T-helper 9 cell (primary cell): Measurements from ENCODE around the gene SARS1.
"Not testable (repeated sequence)": the region's sequence is repeated elsewhere in the genome, so short reads cannot be mapped to it uniquely, and the experiment has no call there.

Experiments used
- DNase-seq: peaks from one replicate; pipeline ENCODE4 v3.0.0-alpha.2; 2020

Gene SARS1

GRCh38 chr1:109193653-109194590, 19.8 kb upstream of the SARS1 start:
- DNase-seq = peak; percentile 31

- DNase-seq = no peak
These were observed 16.3 kb upstream of the SARS1 start for GRCh38 chr1:109197158-109198042.

GRCh38 chr1:109198043-109198695, 15.5 kb upstream of the SARS1 start:
- no peak for DNase-seq

- no peak for DNase-seq
These were observed 15.0 kb upstream of the SARS1 start for GRCh38 chr1:109198745-109199144.

GRCh38 chr1:109199710-109200109, 14.0 kb upstream of the SARS1 start:
- no peak for DNase-seq

DNA sequence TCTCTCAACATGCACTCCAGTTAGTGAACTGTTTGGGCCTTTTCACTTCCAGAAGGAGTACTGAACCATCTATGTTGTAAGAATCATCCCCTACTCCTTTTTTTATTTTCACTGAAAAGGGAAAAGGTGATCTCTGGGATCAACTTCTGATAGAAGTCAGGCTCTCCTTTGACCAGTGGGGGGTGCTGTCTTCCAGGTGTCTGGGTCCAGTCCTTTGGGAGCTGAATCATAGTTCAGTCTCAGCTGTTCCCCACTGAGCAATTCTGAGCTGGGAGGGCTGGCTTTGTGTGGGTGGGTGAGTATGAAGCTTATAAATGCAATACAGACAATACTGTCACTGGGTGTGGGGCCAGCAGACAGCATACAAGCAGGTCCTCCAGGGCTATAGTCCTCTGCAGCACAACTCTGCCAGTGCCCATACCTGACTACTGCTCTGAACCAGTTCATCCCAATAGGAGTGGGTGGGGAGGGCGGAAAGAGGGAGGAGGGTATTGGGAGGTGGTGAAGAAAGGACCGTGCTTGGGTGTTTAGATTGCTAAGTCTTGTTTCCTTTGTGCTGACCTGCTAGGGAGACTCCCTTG, 12.5 kb upstream of the SARS1 start:
- DNase-seq = no peak

DNA sequence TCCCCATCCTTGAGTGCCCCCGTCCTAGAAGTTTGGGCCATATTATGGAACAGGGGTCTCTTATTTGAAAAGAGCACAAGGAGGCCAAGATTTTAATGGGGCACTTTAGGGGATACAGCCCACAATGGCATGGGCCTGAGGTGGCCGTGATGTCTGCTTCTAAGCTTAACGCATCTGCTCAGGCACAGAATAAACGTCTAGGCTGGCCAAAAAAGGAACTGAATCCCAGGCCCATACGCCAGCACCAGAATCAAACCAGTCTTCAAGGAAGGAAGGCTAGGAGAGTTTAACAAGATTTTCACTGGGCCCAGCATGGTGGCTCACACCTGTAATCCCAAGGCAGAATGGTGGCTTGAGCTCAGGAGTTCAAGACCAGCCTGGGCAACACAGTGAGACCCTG, 9.2 kb upstream of the SARS1 start:
- no peak for DNase-seq

DNA sequence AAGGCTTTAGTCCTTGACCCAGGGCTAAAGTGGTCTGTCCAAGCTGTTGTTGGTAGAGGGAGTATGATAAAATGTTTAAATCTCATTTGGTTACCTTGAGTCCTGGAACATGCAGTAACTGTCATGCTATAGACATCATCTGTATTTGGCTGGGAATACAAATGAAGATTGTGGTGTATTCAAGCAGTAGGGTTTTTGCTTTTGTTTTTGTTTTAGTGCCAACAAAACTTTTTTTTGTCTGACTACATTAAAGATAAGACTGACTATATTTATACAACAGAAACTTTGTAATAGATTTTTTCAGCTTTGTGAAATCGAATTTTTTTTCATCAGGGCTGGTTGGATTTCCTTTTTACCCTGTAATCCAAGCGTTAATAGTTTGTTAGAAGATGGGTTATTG, 7.4 kb upstream of the SARS1 start:
- no peak for DNase-seq

DNA sequence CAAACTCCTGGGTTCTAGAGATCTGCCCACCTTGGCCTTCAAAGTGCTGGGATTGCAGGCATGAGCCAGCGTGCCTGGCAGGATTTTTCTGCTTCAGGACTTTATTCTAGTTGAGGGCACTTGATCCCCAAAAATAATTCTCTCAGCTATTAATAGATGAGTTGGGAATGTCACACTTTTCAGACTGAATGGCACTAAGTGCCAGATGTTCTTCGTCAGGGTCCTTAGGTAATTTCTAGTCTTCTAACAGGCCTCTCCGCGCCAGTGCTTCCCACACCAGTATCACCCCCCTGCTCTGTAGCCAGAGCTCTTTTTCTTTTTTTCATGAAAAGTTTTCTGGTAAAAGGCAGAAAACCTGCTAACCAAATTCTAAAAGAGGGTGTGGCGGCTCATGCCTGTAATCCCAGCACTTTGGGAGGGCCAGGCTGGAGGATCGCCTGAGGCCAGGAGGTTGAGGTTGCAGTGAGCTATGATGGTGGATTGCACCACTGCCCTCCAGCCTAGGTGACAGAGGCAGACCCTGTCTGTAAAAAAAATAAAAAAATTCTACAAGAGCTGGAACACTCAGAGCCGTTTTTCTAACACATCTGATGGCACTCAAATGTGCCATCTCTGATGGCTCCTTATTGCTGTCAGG, 6.1 kb upstream of the SARS1 start:
- DNase-seq = no peak

GRCh38 chr1:109208394-109208793, 5.3 kb upstream of the SARS1 start:
- no peak for DNase-seq

DNA sequence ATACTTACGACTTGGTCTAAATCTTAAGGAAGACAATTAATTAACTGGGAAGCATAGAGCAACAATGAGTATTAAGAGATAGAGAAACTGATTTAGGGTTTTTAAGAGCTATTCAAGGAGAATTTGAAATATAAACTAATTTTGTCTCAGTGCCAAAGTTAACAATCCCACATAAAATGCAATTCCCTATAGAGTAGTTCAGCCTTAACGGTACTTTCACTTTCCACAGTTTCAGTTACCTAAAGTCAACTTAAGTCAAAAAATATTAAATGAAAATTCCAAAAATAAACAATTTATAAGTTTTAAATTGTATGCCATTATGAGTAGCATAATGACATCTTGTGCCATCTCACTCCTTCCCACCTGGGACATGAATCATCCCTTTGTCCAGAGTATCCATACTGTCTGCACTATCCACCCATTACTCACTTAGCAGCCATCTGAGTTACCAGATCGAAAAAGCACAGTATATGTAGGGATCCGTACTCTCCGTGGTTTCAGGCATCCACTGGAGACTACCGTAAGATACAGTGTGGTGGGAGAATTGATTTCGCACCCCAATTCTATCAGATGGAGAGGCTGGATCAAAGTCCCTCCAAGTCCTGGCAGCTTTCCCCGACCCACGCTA, 4.8 kb upstream of the SARS1 start:
- no peak for DNase-seq

- DNase-seq = no peak
These were observed 3.7 kb upstream of the SARS1 start for GRCh38 chr1:109210058-109210457.

DNA sequence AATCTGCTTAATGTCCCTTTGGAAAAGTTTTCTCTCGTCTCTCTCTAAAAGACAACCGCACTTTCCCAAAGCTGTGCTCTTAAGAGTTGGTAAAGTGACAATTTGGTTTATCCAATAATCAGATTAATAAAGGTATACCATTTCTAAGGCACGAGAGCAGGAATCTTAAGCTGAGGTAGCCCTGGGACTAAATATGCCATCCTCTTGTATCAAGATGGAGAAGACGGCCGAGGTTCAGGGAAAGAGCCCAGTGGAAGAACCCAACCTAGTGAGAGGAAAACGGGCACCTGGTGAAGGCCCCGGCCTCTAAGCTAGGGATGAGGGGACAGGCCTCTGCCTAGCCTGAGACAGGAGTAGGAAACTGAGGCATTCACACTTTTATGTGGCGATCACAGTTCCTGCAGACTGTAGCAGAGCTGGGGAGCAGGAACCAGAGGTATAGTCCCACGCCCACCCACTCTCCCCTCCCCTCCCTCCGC, 334 bp upstream of the SARS1 start:
- no peak for DNase-seq

DNA sequence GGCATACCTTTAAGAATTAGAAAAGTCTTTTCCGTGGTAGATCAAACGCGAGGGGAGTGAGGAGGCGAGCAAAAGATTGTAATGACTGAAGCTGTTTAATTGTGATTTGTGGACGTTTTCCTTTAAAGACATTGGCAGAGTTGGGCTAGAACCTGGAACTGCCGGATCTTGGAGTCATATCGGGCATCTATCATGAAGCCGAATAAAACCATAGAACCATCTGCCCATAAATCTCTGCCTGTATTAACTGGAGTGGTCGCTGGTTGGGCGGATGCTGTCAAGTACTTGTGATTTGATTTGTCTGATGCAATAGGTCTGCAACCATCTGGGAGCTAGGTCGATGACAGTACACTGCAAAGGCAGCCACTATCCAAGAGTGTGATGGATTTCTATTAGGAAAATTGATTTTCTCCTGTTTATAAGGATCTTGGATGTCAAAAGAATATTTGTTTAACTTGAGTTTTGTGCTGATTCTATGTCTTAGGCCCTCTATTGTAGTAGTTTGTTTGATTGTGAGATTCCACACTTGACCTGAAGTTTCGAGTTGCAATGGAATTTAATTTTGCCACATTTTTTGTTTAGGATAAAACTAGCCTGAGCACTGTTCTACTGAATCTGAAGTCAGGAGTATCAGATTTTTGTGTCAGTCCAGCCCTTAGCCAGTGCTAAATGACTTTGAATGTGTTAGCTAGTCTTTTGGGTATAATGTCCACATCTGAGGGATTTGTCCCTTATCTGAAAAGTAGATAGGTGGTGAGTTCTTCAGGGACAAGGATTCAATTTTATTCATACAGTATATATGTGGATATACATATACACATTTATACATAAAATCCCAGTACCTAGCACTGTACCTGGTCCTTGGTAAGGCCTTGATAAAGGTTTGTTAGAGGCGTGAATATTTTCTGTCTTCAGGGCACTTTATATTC, 1.2 kb downstream of the SARS1 start:
- DNase-seq = no peak

- DNase-seq = no peak
These were observed 2.9 kb downstream of the SARS1 start for GRCh38 chr1:109216662-109217061.

DNA sequence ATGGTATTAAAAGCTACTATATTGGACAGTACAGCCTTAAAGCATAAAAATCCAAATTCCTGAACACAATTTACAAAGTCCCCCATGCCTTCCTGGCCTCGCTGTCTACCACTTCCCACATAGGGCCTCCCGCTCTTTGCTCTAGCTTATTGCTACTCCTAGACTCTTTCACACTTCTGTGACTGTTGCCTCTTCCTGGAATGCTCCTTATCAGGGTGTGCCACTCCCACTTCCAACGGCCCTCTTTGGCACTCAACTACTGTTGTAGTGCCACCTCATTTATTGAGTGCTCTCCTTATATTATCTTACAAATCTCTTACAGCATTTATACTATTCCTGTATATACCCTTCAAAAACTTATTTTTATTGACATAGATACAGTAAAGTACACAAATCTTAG, 4.8 kb downstream of the SARS1 start:
- no peak for DNase-seq

DNA sequence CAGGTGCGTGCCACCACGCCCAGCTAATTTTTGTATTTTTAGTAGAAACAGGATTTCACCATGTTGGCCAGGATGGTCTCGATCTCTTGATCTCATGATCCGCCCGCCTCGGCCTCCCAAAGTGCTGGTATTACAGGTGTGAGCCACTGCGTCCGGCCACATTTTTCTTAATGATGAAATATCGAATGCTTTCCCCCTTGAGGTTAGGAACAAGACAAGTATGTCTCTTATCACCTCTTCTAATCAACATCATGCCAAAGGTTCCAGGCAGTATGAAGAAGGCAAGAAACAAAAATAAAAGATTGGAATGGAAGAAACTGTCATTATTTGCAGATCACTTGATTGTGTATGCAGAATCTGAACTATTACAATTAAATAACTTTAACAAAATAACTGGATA, 7.5 kb downstream of the SARS1 start:
- not testable (repeated sequence) for DNase-seq

DNA sequence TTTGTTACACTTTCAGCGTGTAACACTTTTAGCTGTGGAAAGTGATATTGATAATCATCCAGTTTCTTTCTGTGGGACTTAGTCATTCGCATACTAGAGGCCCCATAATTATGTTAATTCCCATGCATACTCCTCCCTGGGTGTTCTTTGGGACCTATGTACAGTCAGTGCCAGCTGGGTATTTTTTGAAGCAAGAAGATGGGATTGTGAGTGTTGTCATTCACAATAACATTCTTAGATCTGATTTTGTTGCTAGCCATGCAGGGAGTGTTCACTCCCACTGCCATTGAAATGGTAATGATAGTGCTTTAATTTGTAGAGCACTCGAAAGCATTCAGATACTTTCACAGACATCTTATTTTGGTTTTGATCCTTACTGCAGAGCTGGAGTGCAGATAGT, 11.6 kb downstream of the SARS1 start:
- no peak for DNase-seq

- DNase-seq = no peak
These were observed 12.2 kb downstream of the SARS1 start for GRCh38 chr1:109225711-109226445.

DNA sequence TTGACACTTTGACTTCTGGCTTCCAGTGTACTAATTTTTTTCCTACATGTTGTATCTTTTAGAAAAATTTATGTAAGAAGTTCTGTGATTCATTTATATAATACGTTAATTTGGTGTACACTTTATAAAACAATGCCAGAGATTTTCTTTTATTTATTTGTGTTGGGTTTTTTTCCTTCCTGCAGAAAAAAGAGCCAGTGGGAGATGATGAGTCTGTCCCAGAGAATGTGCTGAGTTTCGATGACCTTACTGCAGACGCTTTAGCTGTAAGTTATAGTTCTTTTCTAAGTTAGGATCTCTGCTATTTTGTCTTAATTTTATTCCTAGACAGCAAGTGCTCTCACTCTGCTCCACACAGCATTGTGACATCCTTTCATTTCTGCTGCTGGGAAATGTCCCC, 14.4 kb downstream of the SARS1 start:
- DNase-seq = no peak
